IMR-90 (cell line): ENCODE data around the gene BGN. TPM values are rescaled to one million over a fixed set of nuclear protein-coding genes. Genes with fewer than 3 reads are reported as not detected.

Source experiments
- ATAC-seq: fragments of 200-7000 bp; cut with Tn5 transposase; 2 replicates; pipeline ENCODE4 v1.9.1; 2020; ENCODE audit warnings: low read depth, mild to moderate bottlenecking, moderate library complexity
- BruUV-seq: library from RNA; stranded (reverse); fragments of 400-500 nt; replicated peaks from 2 replicates; lab custom pipeline; 2021; lab: Mats Ljungman, UMichigan
- CTCF ChIA-PET: fragments of 300-600 bp; formaldehyde crosslinking; extraction: SDS; loops from one replicate; lab custom pipeline; 2021; ENCODE audit warnings: antibody characterized with exemption; lab: Yijun Ruan, JAX
- POLR2A ChIA-PET: fragments of 300-600 bp; sonication (Branson Sonifier 250); formaldehyde crosslinking; loops from one replicate; lab custom pipeline; 2022; ENCODE audit warnings: antibody characterized with exemption; ENCODE audit not compliant: unreplicated experiment; lab: Charles Lee
- DNase-seq: peaks from one replicate; pipeline ENCODE4 v3.0.0; 2013
- H2AFZ ChIP-seq: replicated peaks from 2 replicates; pipeline ENCODE3; 2013; ENCODE audit warnings: low read length, mild to moderate bottlenecking; ENCODE audit not compliant: poor library complexity
- H2AK5ac ChIP-seq: 2 replicates; pipeline ENCODE4 v1.6.1; 2013; ENCODE audit warnings: low read depth, low read length, inconsistent platforms
- H2AK9ac ChIP-seq: replicated peaks from 2 replicates; pipeline ENCODE3; 2013; ENCODE audit warnings: mild to moderate bottlenecking, low read depth, low read length, moderate library complexity; ENCODE audit not compliant: poor library complexity
- H2BK120ac ChIP-seq: 2 replicates; pipeline ENCODE4 v1.6.1; 2013; ENCODE audit warnings: low read depth, low read length, inconsistent platforms
- H2BK15ac ChIP-seq: 3 replicates; pipeline ENCODE4 v1.6.1; 2013; ENCODE audit warnings: low read depth, low read length, inconsistent platforms
- H2BK20ac ChIP-seq: 2 replicates; pipeline ENCODE4 v1.6.1; 2013; ENCODE audit warnings: low read depth, mild to moderate bottlenecking, inconsistent platforms, low read length, moderate library complexity
- H2BK5ac ChIP-seq: 2 replicates; pipeline ENCODE4 v1.6.1; 2013; ENCODE audit warnings: mild to moderate bottlenecking, low read depth, low read length, inconsistent platforms; ENCODE audit not compliant: poor library complexity, severe bottlenecking
- H3K14ac ChIP-seq: replicated peaks from 2 replicates; pipeline ENCODE4 v1.6.1; 2013; ENCODE audit warnings: low read depth, low read length, inconsistent platforms
- H3K18ac ChIP-seq: 2 replicates; pipeline ENCODE4 v1.6.1; 2013; ENCODE audit warnings: low read depth, low read length, control low read depth
- H3K23ac ChIP-seq: 2 replicates; pipeline ENCODE4 v1.6.1; 2013; ENCODE audit warnings: low read depth, low read length, inconsistent platforms
- H3K27ac ChIP-seq: 2 replicates; pipeline ENCODE4 v1.5.1; 2013; ENCODE audit warnings: mild to moderate bottlenecking, control low read depth, low read length; ENCODE audit not compliant: insufficient read depth
- H3K27me3 ChIP-seq: 2 replicates; pipeline ENCODE4 v1.6.1; 2013; ENCODE audit warnings: low read length; ENCODE audit not compliant: control insufficient read depth, insufficient read depth
- H3K36me3 ChIP-seq: 2 replicates; pipeline ENCODE4 v1.6.1; 2013; ENCODE audit warnings: low read length, mixed read lengths; ENCODE audit not compliant: control insufficient read depth, insufficient read depth
- H3K4ac ChIP-seq: 2 replicates; pipeline ENCODE4 v1.6.1; 2013; ENCODE audit warnings: low read depth, low read length, inconsistent platforms
- H3K4me1 ChIP-seq: 2 replicates; pipeline ENCODE4 v1.6.1; 2013; ENCODE audit warnings: low read length, mixed read lengths; ENCODE audit not compliant: control insufficient read depth, insufficient read depth
- H3K4me2 ChIP-seq: 2 replicates; pipeline ENCODE4 v1.6.1; 2013; ENCODE audit warnings: low read depth, mild to moderate bottlenecking, control low read depth, low read length, moderate library complexity
- H3K4me3 ChIP-seq: 2 replicates; pipeline ENCODE4 v1.5.1; 2013; ENCODE audit warnings: low read depth, mild to moderate bottlenecking, control low read depth, low read length, moderate library complexity; ENCODE audit not compliant: insufficient read depth
- H3K56ac ChIP-seq: 2 replicates; pipeline ENCODE4 v1.6.1; 2013; ENCODE audit warnings: low read length, inconsistent platforms; ENCODE audit not compliant: insufficient read depth; ENCODE audit errors: extremely low read depth
- H3K79me1 ChIP-seq, 2 experiments: 2 replicates each; pipeline ENCODE4 v1.6.1; 2013; ENCODE audit warnings: low read length in 2 of 2, inconsistent platforms in 1 of 2, low read depth in 1 of 2
- H3K9ac ChIP-seq: 2 replicates; pipeline ENCODE4 v1.6.1; 2013; ENCODE audit warnings: low read depth, low read length, control low read depth
- H3K9me1 ChIP-seq: 2 replicates; pipeline ENCODE4 v1.6.1; 2013; ENCODE audit warnings: low read length, inconsistent platforms; ENCODE audit not compliant: insufficient read depth
- H3K9me3 ChIP-seq: 2 replicates; pipeline ENCODE4 v1.6.1; 2013; ENCODE audit warnings: low read length; ENCODE audit not compliant: control insufficient read depth, insufficient read depth
- H4K20me1 ChIP-seq: 2 replicates; pipeline ENCODE4 v1.6.1; 2013; ENCODE audit warnings: low read length, inconsistent platforms; ENCODE audit not compliant: insufficient read depth
- H4K5ac ChIP-seq: 2 replicates; pipeline ENCODE4 v1.6.1; 2013; ENCODE audit warnings: mild to moderate bottlenecking, low read depth, low read length, control low read depth
- H4K8ac ChIP-seq, 2 experiments: 2 replicates each; pipeline ENCODE4 v1.6.1; 2013; ENCODE audit warnings: low read depth in 2 of 2, low read length in 2 of 2, control low read depth in 1 of 2, inconsistent platforms in 1 of 2
- H4K91ac ChIP-seq: 2 replicates; pipeline ENCODE4 v1.6.1; 2013; ENCODE audit warnings: low read depth, low read length, inconsistent platforms; ENCODE audit not compliant: insufficient read depth
- BHLHE40 ChIP-seq: fragments of 150-350 bp; IDR thresholded peaks from 2 replicates; pipeline ENCODE4 v1.6.1; 2016; ENCODE audit warnings: mild to moderate bottlenecking, low read depth, low read length
- CEBPB ChIP-seq: IDR thresholded peaks from 2 replicates; pipeline ENCODE4 v1.6.1; 2012; ENCODE audit warnings: low read depth, low read length, improper control_type of control experiment
- CHD1 ChIP-seq: IDR thresholded peaks from 2 replicates; pipeline ENCODE4 v1.6.1; 2012; ENCODE audit warnings: low read depth, low read length, improper control_type of control experiment
- FOS ChIP-seq: fragments of 150-350 bp; IDR thresholded peaks from 2 replicates; pipeline ENCODE4 v1.6.1; 2016; ENCODE audit warnings: low read depth, low read length
- MAFK ChIP-seq: IDR thresholded peaks from 2 replicates; pipeline ENCODE4 v1.6.1; 2012; ENCODE audit warnings: low read depth, low read length, improper control_type of control experiment
- MAZ ChIP-seq: IDR thresholded peaks from 2 replicates; pipeline ENCODE4 v1.6.1; 2012; ENCODE audit warnings: low read depth, mild to moderate bottlenecking, low read length, improper control_type of control experiment, moderate library complexity, borderline replicate concordance
- MXI1 ChIP-seq: IDR thresholded peaks from 2 replicates; pipeline ENCODE4 v1.6.1; 2012; ENCODE audit warnings: low read depth, mild to moderate bottlenecking, low read length, moderate library complexity, borderline replicate concordance
- NFE2L2 ChIP-seq: fragments of 150-350 bp; IDR thresholded peaks from 2 replicates; pipeline ENCODE4 v1.6.1; 2016; ENCODE audit warnings: low read depth, mild to moderate bottlenecking, low read length
- POLR2A ChIP-seq: IDR thresholded peaks from 2 replicates; pipeline ENCODE4 v1.6.1; 2012; ENCODE audit warnings: mild to moderate bottlenecking, low read depth, low read length
- RAD21 ChIP-seq: IDR thresholded peaks from 2 replicates; pipeline ENCODE4 v1.6.1; 2012; ENCODE audit warnings: low read length, improper control_type of control experiment
- RCOR1 ChIP-seq: IDR thresholded peaks from 2 replicates; pipeline ENCODE4 v1.6.1; 2012; ENCODE audit warnings: mild to moderate bottlenecking, low read length, improper control_type of control experiment; ENCODE audit not compliant: insufficient replicate concordance
- RFX5 ChIP-seq: IDR thresholded peaks from 2 replicates; pipeline ENCODE4 v1.8.0; 2012; ENCODE audit warnings: low read depth, mild to moderate bottlenecking, low read length, moderate library complexity
- SMC3 ChIP-seq: fragments of 150-350 bp; IDR thresholded peaks from 2 replicates; pipeline ENCODE4 v1.6.1; 2016; ENCODE audit warnings: low read depth, mild to moderate bottlenecking, antibody characterized with exemption, low read length, moderate library complexity
- WGBS, 2 experiments: methylation state at CpG; one replicate each; pipeline versions ENCODE4 v1.1.5 to v1.1.7; 2013; ENCODE audit warnings: missing lambda C conversion rate in 2 of 2; ENCODE audit not compliant: insufficient read length in 1 of 2; ENCODE audit errors: extremely low coverage in 2 of 2; 5-methylcytosine and 5-hydroxymethylcytosine counted together
- dilution Hi-C: fragments of 300-500 bp; cut with HindIII; formaldehyde crosslinking; loops from one replicate; pipeline ENCODE4 v1.14.3; 2018; ENCODE audit warnings: low sequenced_read_pairs; ENCODE audit not compliant: unreplicated experiment
- in situ Hi-C: fragments of 300-500 bp; cut with MboI; formaldehyde crosslinking; loops from 3 replicates; pipeline ENCODE4 v1.14.3; 2019; ENCODE audit warnings: low sequenced_read_pairs, inconsistent platforms, mixed read lengths
- intact Hi-C: fragments of 100-400 bp; cut with micrococcal nuclease; formaldehyde crosslinking; loops from 2 replicates; pipeline ENCODE4 v1.10.0; 2022
- polyA plus RNA-seq, 3 experiments: library from polyadenylated mRNA; depleted of rRNA; stranded (reverse); fragments of >200 nt; gene quantifications; 2 replicates each; pipeline ENCODE4 v1.2.3, GENCODE V29; 2012; ENCODE audit warnings: low replicate concordance in 1 of 3
- total RNA-seq: library from RNA; depleted of rRNA; stranded (reverse); fragments of >200 nt; gene quantifications from 2 replicates; pipeline ENCODE4 v1.2.3, GENCODE V29; 2012
- TF ChIP-seq, protein P1 (sequence below): fragments of 150-350 bp; IDR thresholded peaks from 2 replicates; pipeline ENCODE4 v1.6.1; 2016; ENCODE audit warnings: low read depth, mild to moderate bottlenecking, low read length, moderate library complexity, borderline replicate concordance
- TF ChIP-seq, protein P2 (sequence below): conservative IDR thresholded peaks from 2 replicates; pipeline ENCODE4 v1.5.1; 2012; ENCODE audit warnings: mild to moderate bottlenecking, low read depth, low read length, improper control_type of control experiment
- TF ChIP-seq, protein P3 (sequence below): fragments of 150-350 bp; IDR thresholded peaks from 2 replicates; pipeline ENCODE4 v1.6.1; 2017; ENCODE audit warnings: mild to moderate bottlenecking, antibody characterized with exemption, low read length, low read depth

BGN gene
- total and polyA plus RNA-seq, 2 of the 4 experiments (the other 2 are of a cell fraction), result 11.3 to 298 TPM

DNA sequence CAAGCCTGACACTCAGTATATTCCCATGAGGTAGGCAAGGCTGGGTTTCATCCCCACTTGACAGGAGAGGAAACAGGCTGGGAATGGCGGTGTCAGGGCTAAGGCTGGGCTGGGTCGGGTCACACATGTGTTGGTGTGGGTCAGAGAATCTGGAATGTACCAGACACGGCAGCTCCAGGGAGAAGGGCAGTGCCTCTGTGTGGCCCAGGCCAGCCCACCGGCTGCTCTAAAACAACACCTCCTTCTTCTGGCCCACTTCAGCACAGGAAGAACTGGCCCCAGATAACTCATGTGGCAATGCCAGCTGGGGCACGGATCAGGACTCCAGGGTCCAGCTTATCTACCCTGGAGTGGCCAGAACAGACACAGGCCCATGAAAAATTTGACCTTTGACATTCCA lies 30.7 kb upstream of the BGN start:
- no peaks in the 10 kb centered on the region for H3K9me3 ChIP-seq

More for the DNA sequence above, 30.7 kb upstream of the BGN start:
- intact Hi-C loops, result no loop called here
- Histone ChIP-seq H3K4me1 (no peaks in the 10 kb centered on the region; the same call in 1 of the 2 replicates), H4K8ac (no peak overlapping the region), H3K9ac (no peak overlapping the region), H3K56ac (no peak overlapping the region), H3K36me3 (no peaks in the 10 kb centered on the region; the same call in 1 of the 2 replicates), H3K79me1 (0 out of 4 replicates have a peak, but pooled peaks cover 0 to 6% of the 10 kb centered on the region in 2 experiments), H2AK9ac (no peak overlapping the region), H2AFZ (no peak overlapping the region), H3K14ac (no peak overlapping the region), H3K27ac (no peak overlapping the region), H4K91ac (no peak overlapping the region), H2BK5ac (no peak overlapping the region), H3K23ac (no peak overlapping the region), H3K27me3 (no peaks in the 10 kb centered on the region), H3K4me3 (no peak overlapping the region), H4K20me1 (no peaks in the 10 kb centered on the region), H2BK120ac (no peak overlapping the region), H2BK20ac (no peak overlapping the region), H2BK15ac (no peak overlapping the region), H3K9me1 (no peaks in the 10 kb centered on the region; the same call in 1 of the 2 replicates), H4K5ac (no peak overlapping the region), H2AK5ac (no peak overlapping the region), H3K18ac (no peak overlapping the region), H3K4me2 (no peak overlapping the region), H3K4ac (no peak overlapping the region)
- 86% methylated on average over 2 of the region's 5 CpGs; no CpG with 5 or more reads in 1 of the 2 experiments for WGBS, 2 experiments
- ATAC-seq (no peak), DNase-seq (no peak)
- dilution Hi-C loops, result no loop called here
- POLR2A ChIA-PET, result no interaction called here
- no TSS peak for BruUV-seq
- CTCF ChIA-PET, result no interaction called here
- no peak for TF ChIP-seq SMC3
- TF ChIP-seq NFE2L2, result no peak
- no peak for TF ChIP-seq RCOR1
- TF ChIP-seq, protein P1, sequence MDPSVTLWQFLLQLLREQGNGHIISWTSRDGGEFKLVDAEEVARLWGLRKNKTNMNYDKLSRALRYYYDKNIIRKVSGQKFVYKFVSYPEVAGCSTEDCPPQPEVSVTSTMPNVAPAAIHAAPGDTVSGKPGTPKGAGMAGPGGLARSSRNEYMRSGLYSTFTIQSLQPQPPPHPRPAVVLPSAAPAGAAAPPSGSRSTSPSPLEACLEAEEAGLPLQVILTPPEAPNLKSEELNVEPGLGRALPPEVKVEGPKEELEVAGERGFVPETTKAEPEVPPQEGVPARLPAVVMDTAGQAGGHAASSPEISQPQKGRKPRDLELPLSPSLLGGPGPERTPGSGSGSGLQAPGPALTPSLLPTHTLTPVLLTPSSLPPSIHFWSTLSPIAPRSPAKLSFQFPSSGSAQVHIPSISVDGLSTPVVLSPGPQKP, result no peak
- TF ChIP-seq, protein P2, sequence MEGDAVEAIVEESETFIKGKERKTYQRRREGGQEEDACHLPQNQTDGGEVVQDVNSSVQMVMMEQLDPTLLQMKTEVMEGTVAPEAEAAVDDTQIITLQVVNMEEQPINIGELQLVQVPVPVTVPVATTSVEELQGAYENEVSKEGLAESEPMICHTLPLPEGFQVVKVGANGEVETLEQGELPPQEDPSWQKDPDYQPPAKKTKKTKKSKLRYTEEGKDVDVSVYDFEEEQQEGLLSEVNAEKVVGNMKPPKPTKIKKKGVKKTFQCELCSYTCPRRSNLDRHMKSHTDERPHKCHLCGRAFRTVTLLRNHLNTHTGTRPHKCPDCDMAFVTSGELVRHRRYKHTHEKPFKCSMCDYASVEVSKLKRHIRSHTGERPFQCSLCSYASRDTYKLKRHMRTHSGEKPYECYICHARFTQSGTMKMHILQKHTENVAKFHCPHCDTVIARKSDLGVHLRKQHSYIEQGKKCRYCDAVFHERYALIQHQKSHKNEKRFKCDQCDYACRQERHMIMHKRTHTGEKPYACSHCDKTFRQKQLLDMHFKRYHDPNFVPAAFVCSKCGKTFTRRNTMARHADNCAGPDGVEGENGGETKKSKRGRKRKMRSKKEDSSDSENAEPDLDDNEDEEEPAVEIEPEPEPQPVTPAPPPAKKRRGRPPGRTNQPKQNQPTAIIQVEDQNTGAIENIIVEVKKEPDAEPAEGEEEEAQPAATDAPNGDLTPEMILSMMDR, result no peak
- no peak for TF ChIP-seq RFX5
- no peak for TF ChIP-seq CHD1
- no peak for TF ChIP-seq RAD21
- TF ChIP-seq BHLHE40, result no peak
- no peak for TF ChIP-seq MAFK
- TF ChIP-seq FOS, result no peak
- no peak for TF ChIP-seq MXI1
- TF ChIP-seq, protein P3, sequence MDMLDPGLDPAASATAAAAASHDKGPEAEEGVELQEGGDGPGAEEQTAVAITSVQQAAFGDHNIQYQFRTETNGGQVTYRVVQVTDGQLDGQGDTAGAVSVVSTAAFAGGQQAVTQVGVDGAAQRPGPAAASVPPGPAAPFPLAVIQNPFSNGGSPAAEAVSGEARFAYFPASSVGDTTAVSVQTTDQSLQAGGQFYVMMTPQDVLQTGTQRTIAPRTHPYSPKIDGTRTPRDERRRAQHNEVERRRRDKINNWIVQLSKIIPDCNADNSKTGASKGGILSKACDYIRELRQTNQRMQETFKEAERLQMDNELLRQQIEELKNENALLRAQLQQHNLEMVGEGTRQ, result no peak
- no peak for TF ChIP-seq CEBPB
- no peak for TF ChIP-seq POLR2A
- no peak for TF ChIP-seq MAZ
- in situ Hi-C loops, result loop anchor here (25.0 kb wide), 1 partner anchor 427 kb away; no protein-coding TSS in a partner anchor
